Keratinocyte (primary cell): ENCODE results near the gene SPTAN1. TPM values are rescaled to one million over a fixed set of nuclear protein-coding genes. Genes with fewer than 3 reads are reported as not detected.

ENCODE experiments used
- DNase-seq: peaks from one replicate; pipeline ENCODE4 v3.0.0-alpha.2; 2011; ENCODE audit warnings: low read depth, missing footprints, low spot score
- FAIRE-seq: peaks from 2 replicates; lab custom pipeline; 2011; peaks lifted over from hg19 to GRCh38; lab: Jason Lieb, UNC
- H2AFZ ChIP-seq: 2 replicates; pipeline ENCODE4 v1.6.0; 2012; ENCODE audit warnings: low read length, control low read depth, inconsistent platforms; ENCODE audit not compliant: control insufficient read depth
- H3K27ac ChIP-seq: 2 replicates; pipeline ENCODE4 v1.5.1; 2011; ENCODE audit warnings: low read length; ENCODE audit not compliant: control insufficient read depth, insufficient read depth
- H3K27me3 ChIP-seq: 3 replicates; pipeline ENCODE4 v1.6.0; 2011; ENCODE audit warnings: low read length; ENCODE audit not compliant: control insufficient read depth, insufficient read depth; ENCODE audit errors: extremely low read depth
- H3K36me3 ChIP-seq, 2 experiments: 2 replicates in 1 of 2; 3 replicates in 1 of 2; pipeline ENCODE4 v1.5.1; 2011; ENCODE audit warnings: low read length in 2 of 2, mild to moderate bottlenecking in 1 of 2; ENCODE audit not compliant: control insufficient read depth in 2 of 2, insufficient read depth in 2 of 2; ENCODE audit errors: extremely low read depth in 1 of 2
- H3K4me1 ChIP-seq: 3 replicates; pipeline ENCODE4 v1.5.1; 2011; ENCODE audit warnings: low read length; ENCODE audit not compliant: control insufficient read depth, insufficient read depth; ENCODE audit errors: extremely low read depth
- H3K4me2 ChIP-seq: 3 replicates; pipeline ENCODE4 v1.6.0; 2011; ENCODE audit warnings: low read depth, low read length; ENCODE audit not compliant: control insufficient read depth, insufficient read depth; ENCODE audit errors: extremely low read depth
- H3K4me3 ChIP-seq, 3 experiments: fragments of 200-600 bp in 1 of 3; sonication (generic) in 1 of 3; 2 replicates in 2 of 3; 3 replicates in 1 of 3; pipeline ENCODE4 v1.5.1; 2011 to 2016; ENCODE audit warnings: low read length in 3 of 3, mild to moderate bottlenecking in 3 of 3, control low read depth in 2 of 3, inconsistent platforms in 1 of 3, low read depth in 1 of 3, mixed read lengths in 1 of 3, mixed run types in 1 of 3, moderate library complexity in 1 of 3; ENCODE audit not compliant: control insufficient read depth in 2 of 3, insufficient read depth in 2 of 3; ENCODE audit errors: extremely low read depth in 1 of 3
- H3K79me2 ChIP-seq: 2 replicates; pipeline ENCODE4 v1.6.0; 2012; ENCODE audit warnings: low read length; ENCODE audit not compliant: control insufficient read depth, insufficient read depth
- H3K9ac ChIP-seq: 3 replicates; pipeline ENCODE4 v1.6.0; 2011; ENCODE audit warnings: low read length; ENCODE audit not compliant: control insufficient read depth, insufficient read depth; ENCODE audit errors: extremely low read depth
- H3K9me1 ChIP-seq: 3 replicates; pipeline ENCODE4 v1.6.0; 2011; ENCODE audit warnings: low read length; ENCODE audit not compliant: control insufficient read depth, insufficient read depth; ENCODE audit errors: extremely low read depth
- H3K9me3 ChIP-seq: 2 replicates; pipeline ENCODE4 v1.5.1; 2012; ENCODE audit warnings: low read depth, low read length; ENCODE audit not compliant: control insufficient read depth
- H4K20me1 ChIP-seq: 3 replicates; pipeline ENCODE4 v1.6.0; 2011; ENCODE audit warnings: low read length; ENCODE audit not compliant: control insufficient read depth, insufficient read depth; ENCODE audit errors: extremely low read depth
- CTCF ChIP-seq, 3 experiments: IDR thresholded peaks in 1 of 3; conservative IDR thresholded peaks in 1 of 3; optimal IDR thresholded peaks in 1 of 3; 2 replicates in 2 of 3; 3 replicates in 1 of 3; pipeline versions ENCODE3 to v1.5.1; 2011; ENCODE audit warnings: low read length in 3 of 3, mild to moderate bottlenecking in 3 of 3, moderate library complexity in 2 of 3, control low read depth in 1 of 3, inconsistent platforms in 1 of 3; ENCODE audit not compliant: insufficient read depth in 2 of 3; ENCODE audit errors: extremely low read depth in 1 of 3
- EZH2 ChIP-seq: IDR thresholded peaks from one replicate; pipeline ENCODE4 v1.6.1; 2012; ENCODE audit warnings: inconsistent platforms, mild to moderate bottlenecking, low read length, moderate library complexity
- dilution Hi-C: fragments of 300-500 bp; cut with MboI; formaldehyde crosslinking; loops from one replicate; pipeline ENCODE4 v1.7.0; 2020; ENCODE audit warnings: low sequenced_read_pairs; ENCODE audit not compliant: extremely low pct_ligation_motif_present
- polyA plus RNA-seq, 5 experiments: library from polyadenylated mRNA; depleted of rRNA in 3 of 5; stranded (reverse) in 3 of 5; stranded (forward) in 1 of 5; unstranded in 1 of 5; fragments of >200 nt; gene quantifications; 1 replicate in 1 of 5; 2 replicates in 3 of 5; 3 replicates in 1 of 5; pipeline versions ENCODE4 v1.2.1 to v1.2.3, GENCODE V29; 2011 to 2012; ENCODE audit warnings: missing spikeins in 2 of 5, low read depth in 1 of 5, low replicate concordance in 1 of 5

SPTAN1 gene
- polyA plus RNA-seq, 1 donor (not counting 4 experiments of a cell fraction or from before 2014, with no cell fraction given) = 98.7 TPM

- Histone ChIP-seq H2AFZ (no peak overlapping the region), H3K9ac (no peak overlapping the region), H3K4me1 (peaks cover 4% of the 10 kb centered on the region), H3K27me3 (no peaks in the 10 kb centered on the region), H4K20me1 (no peaks in the 10 kb centered on the region), H3K9me1 (no peaks in the 10 kb centered on the region), H3K9me3 (no peaks in the 10 kb centered on the region), H3K27ac (no peak overlapping the region), H3K36me3 (peaks cover 19 to 35% of the 10 kb centered on the region in 2 experiments), H3K4me2 (no peak overlapping the region), H3K79me2 (no peaks in the 10 kb centered on the region), H3K4me3 (no peak overlapping the region)
- dilution Hi-C loops = no loop called here
- TF ChIP-seq CTCF (optimal IDR thresholded peaks at IDR 0.05 in 1 of 3, IDR thresholded peaks at IDR 0.05 in 1 of 3, conservative IDR thresholded peaks at IDR 0.05 in 1 of 3; ENCODE audit: extremely low read depth in 1 of 3, insufficient read depth in 2 of 3, low read length in 3 of 3) (no peak), EZH2 (no peak)
- FAIRE-seq (no peak), DNase-seq (no peak)
Observed at GRCh38 chr9:128526720-128527119, 25.7 kb upstream of the SPTAN1 start.

- no peaks in the 10 kb centered on the region for H3K4me1 ChIP-seq
- H3K4me2 ChIP-seq = no peak overlapping the region
- H3K4me3 ChIP-seq = no peak overlapping the region
- H3K79me2 ChIP-seq = no peaks in the 10 kb centered on the region
- H3K9me3 ChIP-seq = no peaks in the 10 kb centered on the region
- H3K27ac ChIP-seq = no peak overlapping the region
- no peaks in the 10 kb centered on the region for H3K9me1 ChIP-seq
- no peak for DNase-seq
- TF ChIP-seq EZH2 (no peak), CTCF (optimal IDR thresholded peaks at IDR 0.05 in 1 of 3, IDR thresholded peaks at IDR 0.05 in 1 of 3, conservative IDR thresholded peaks at IDR 0.05 in 1 of 3; ENCODE audit: extremely low read depth in 1 of 3, insufficient read depth in 2 of 3, low read length in 3 of 3) (no peak)
- no peaks in the 10 kb centered on the region for H4K20me1 ChIP-seq
- no peak overlapping the region for H3K9ac ChIP-seq
- no peak overlapping the region for H2AFZ ChIP-seq
- no peak for FAIRE-seq
- H3K27me3 ChIP-seq = no peaks in the 10 kb centered on the region
- peaks cover 21 to 38% of the 10 kb centered on the region in 2 experiments for H3K36me3 ChIP-seq
- dilution Hi-C loops = no loop called here
Observed at GRCh38 chr9:128528445-128529160, 23.8 kb upstream of the SPTAN1 start.
